IMR-90 (cell line): ENCODE data around the gene ZNF385D. TPM values are rescaled to one million over a fixed set of nuclear protein-coding genes. Genes with fewer than 3 reads are reported as not detected.

ENCODE experiments used
- ATAC-seq: fragments of 200-7000 bp; cut with Tn5 transposase; 2 replicates; pipeline ENCODE4 v1.9.1; 2020; ENCODE audit warnings: low read depth, mild to moderate bottlenecking, moderate library complexity
- BruUV-seq: library from RNA; stranded (reverse); fragments of 400-500 nt; replicated peaks from 2 replicates; lab custom pipeline; 2021; lab: Mats Ljungman, UMichigan
- CTCF ChIA-PET: fragments of 300-600 bp; formaldehyde crosslinking; extraction: SDS; loops from one replicate; lab custom pipeline; 2021; ENCODE audit warnings: antibody characterized with exemption; lab: Yijun Ruan, JAX
- POLR2A ChIA-PET: fragments of 300-600 bp; sonication (Branson Sonifier 250); formaldehyde crosslinking; loops from one replicate; lab custom pipeline; 2022; ENCODE audit warnings: antibody characterized with exemption; ENCODE audit not compliant: unreplicated experiment; lab: Charles Lee
- DNase-seq: peaks from one replicate; pipeline ENCODE4 v3.0.0; 2013
- H2AFZ ChIP-seq: replicated peaks from 2 replicates; pipeline ENCODE3; 2013; ENCODE audit warnings: low read length, mild to moderate bottlenecking; ENCODE audit not compliant: poor library complexity
- H2AK5ac ChIP-seq: 2 replicates; pipeline ENCODE4 v1.6.1; 2013; ENCODE audit warnings: low read depth, low read length, inconsistent platforms
- H2AK9ac ChIP-seq: replicated peaks from 2 replicates; pipeline ENCODE3; 2013; ENCODE audit warnings: mild to moderate bottlenecking, low read depth, low read length, moderate library complexity; ENCODE audit not compliant: poor library complexity
- H2BK120ac ChIP-seq: 2 replicates; pipeline ENCODE4 v1.6.1; 2013; ENCODE audit warnings: low read depth, low read length, inconsistent platforms
- H2BK15ac ChIP-seq: 3 replicates; pipeline ENCODE4 v1.6.1; 2013; ENCODE audit warnings: low read depth, low read length, inconsistent platforms
- H2BK20ac ChIP-seq: 2 replicates; pipeline ENCODE4 v1.6.1; 2013; ENCODE audit warnings: low read depth, mild to moderate bottlenecking, inconsistent platforms, low read length, moderate library complexity
- H2BK5ac ChIP-seq: 2 replicates; pipeline ENCODE4 v1.6.1; 2013; ENCODE audit warnings: mild to moderate bottlenecking, low read depth, low read length, inconsistent platforms; ENCODE audit not compliant: poor library complexity, severe bottlenecking
- H3K14ac ChIP-seq: replicated peaks from 2 replicates; pipeline ENCODE4 v1.6.1; 2013; ENCODE audit warnings: low read depth, low read length, inconsistent platforms
- H3K18ac ChIP-seq: 2 replicates; pipeline ENCODE4 v1.6.1; 2013; ENCODE audit warnings: low read depth, low read length, control low read depth
- H3K23ac ChIP-seq: 2 replicates; pipeline ENCODE4 v1.6.1; 2013; ENCODE audit warnings: low read depth, low read length, inconsistent platforms
- H3K27ac ChIP-seq: 2 replicates; pipeline ENCODE4 v1.5.1; 2013; ENCODE audit warnings: mild to moderate bottlenecking, control low read depth, low read length; ENCODE audit not compliant: insufficient read depth
- H3K27me3 ChIP-seq: 2 replicates; pipeline ENCODE4 v1.6.1; 2013; ENCODE audit warnings: low read length; ENCODE audit not compliant: control insufficient read depth, insufficient read depth
- H3K36me3 ChIP-seq: 2 replicates; pipeline ENCODE4 v1.6.1; 2013; ENCODE audit warnings: low read length, mixed read lengths; ENCODE audit not compliant: control insufficient read depth, insufficient read depth
- H3K4ac ChIP-seq: 2 replicates; pipeline ENCODE4 v1.6.1; 2013; ENCODE audit warnings: low read depth, low read length, inconsistent platforms
- H3K4me1 ChIP-seq: 2 replicates; pipeline ENCODE4 v1.6.1; 2013; ENCODE audit warnings: low read length, mixed read lengths; ENCODE audit not compliant: control insufficient read depth, insufficient read depth
- H3K4me2 ChIP-seq: 2 replicates; pipeline ENCODE4 v1.6.1; 2013; ENCODE audit warnings: low read depth, mild to moderate bottlenecking, control low read depth, low read length, moderate library complexity
- H3K4me3 ChIP-seq: 2 replicates; pipeline ENCODE4 v1.5.1; 2013; ENCODE audit warnings: low read depth, mild to moderate bottlenecking, control low read depth, low read length, moderate library complexity; ENCODE audit not compliant: insufficient read depth
- H3K56ac ChIP-seq: 2 replicates; pipeline ENCODE4 v1.6.1; 2013; ENCODE audit warnings: low read length, inconsistent platforms; ENCODE audit not compliant: insufficient read depth; ENCODE audit errors: extremely low read depth
- H3K79me1 ChIP-seq, 2 experiments: 2 replicates each; pipeline ENCODE4 v1.6.1; 2013; ENCODE audit warnings: low read length in 2 of 2, inconsistent platforms in 1 of 2, low read depth in 1 of 2
- H3K9ac ChIP-seq: 2 replicates; pipeline ENCODE4 v1.6.1; 2013; ENCODE audit warnings: low read depth, low read length, control low read depth
- H3K9me1 ChIP-seq: 2 replicates; pipeline ENCODE4 v1.6.1; 2013; ENCODE audit warnings: low read length, inconsistent platforms; ENCODE audit not compliant: insufficient read depth
- H3K9me3 ChIP-seq: 2 replicates; pipeline ENCODE4 v1.6.1; 2013; ENCODE audit warnings: low read length; ENCODE audit not compliant: control insufficient read depth, insufficient read depth
- H4K20me1 ChIP-seq: 2 replicates; pipeline ENCODE4 v1.6.1; 2013; ENCODE audit warnings: low read length, inconsistent platforms; ENCODE audit not compliant: insufficient read depth
- H4K5ac ChIP-seq: 2 replicates; pipeline ENCODE4 v1.6.1; 2013; ENCODE audit warnings: mild to moderate bottlenecking, low read depth, low read length, control low read depth
- H4K8ac ChIP-seq, 2 experiments: 2 replicates each; pipeline ENCODE4 v1.6.1; 2013; ENCODE audit warnings: low read depth in 2 of 2, low read length in 2 of 2, control low read depth in 1 of 2, inconsistent platforms in 1 of 2
- H4K91ac ChIP-seq: 2 replicates; pipeline ENCODE4 v1.6.1; 2013; ENCODE audit warnings: low read depth, low read length, inconsistent platforms; ENCODE audit not compliant: insufficient read depth
- BHLHE40 ChIP-seq: fragments of 150-350 bp; IDR thresholded peaks from 2 replicates; pipeline ENCODE4 v1.6.1; 2016; ENCODE audit warnings: mild to moderate bottlenecking, low read depth, low read length
- CHD1 ChIP-seq: IDR thresholded peaks from 2 replicates; pipeline ENCODE4 v1.6.1; 2012; ENCODE audit warnings: low read depth, low read length, improper control_type of control experiment
- MAFK ChIP-seq: IDR thresholded peaks from 2 replicates; pipeline ENCODE4 v1.6.1; 2012; ENCODE audit warnings: low read depth, low read length, improper control_type of control experiment
- POLR2A ChIP-seq: IDR thresholded peaks from 2 replicates; pipeline ENCODE4 v1.6.1; 2012; ENCODE audit warnings: mild to moderate bottlenecking, low read depth, low read length
- RCOR1 ChIP-seq: IDR thresholded peaks from 2 replicates; pipeline ENCODE4 v1.6.1; 2012; ENCODE audit warnings: mild to moderate bottlenecking, low read length, improper control_type of control experiment; ENCODE audit not compliant: insufficient replicate concordance
- RFX5 ChIP-seq: IDR thresholded peaks from 2 replicates; pipeline ENCODE4 v1.8.0; 2012; ENCODE audit warnings: low read depth, mild to moderate bottlenecking, low read length, moderate library complexity
- WGBS, 2 experiments: methylation state at CpG; one replicate each; pipeline versions ENCODE4 v1.1.5 to v1.1.7; 2013; ENCODE audit warnings: missing lambda C conversion rate in 2 of 2; ENCODE audit not compliant: insufficient read length in 1 of 2; ENCODE audit errors: extremely low coverage in 2 of 2; 5-methylcytosine and 5-hydroxymethylcytosine counted together
- dilution Hi-C: fragments of 300-500 bp; cut with HindIII; formaldehyde crosslinking; loops from one replicate; pipeline ENCODE4 v1.14.3; 2018; ENCODE audit warnings: low sequenced_read_pairs; ENCODE audit not compliant: unreplicated experiment
- in situ Hi-C: fragments of 300-500 bp; cut with MboI; formaldehyde crosslinking; loops from 3 replicates; pipeline ENCODE4 v1.14.3; 2019; ENCODE audit warnings: low sequenced_read_pairs, inconsistent platforms, mixed read lengths
- intact Hi-C: fragments of 100-400 bp; cut with micrococcal nuclease; formaldehyde crosslinking; loops from 2 replicates; pipeline ENCODE4 v1.10.0; 2022
- polyA plus RNA-seq, 3 experiments: library from polyadenylated mRNA; depleted of rRNA; stranded (reverse); fragments of >200 nt; gene quantifications; 2 replicates each; pipeline ENCODE4 v1.2.3, GENCODE V29; 2012; ENCODE audit warnings: low replicate concordance in 1 of 3
- total RNA-seq: library from RNA; depleted of rRNA; stranded (reverse); fragments of >200 nt; gene quantifications from 2 replicates; pipeline ENCODE4 v1.2.3, GENCODE V29; 2012

The ZNF385D gene
- total and polyA plus RNA-seq, 2 of the 4 experiments (the other 2 are of a cell fraction) = 0.18 to 2.4 TPM

DNA sequence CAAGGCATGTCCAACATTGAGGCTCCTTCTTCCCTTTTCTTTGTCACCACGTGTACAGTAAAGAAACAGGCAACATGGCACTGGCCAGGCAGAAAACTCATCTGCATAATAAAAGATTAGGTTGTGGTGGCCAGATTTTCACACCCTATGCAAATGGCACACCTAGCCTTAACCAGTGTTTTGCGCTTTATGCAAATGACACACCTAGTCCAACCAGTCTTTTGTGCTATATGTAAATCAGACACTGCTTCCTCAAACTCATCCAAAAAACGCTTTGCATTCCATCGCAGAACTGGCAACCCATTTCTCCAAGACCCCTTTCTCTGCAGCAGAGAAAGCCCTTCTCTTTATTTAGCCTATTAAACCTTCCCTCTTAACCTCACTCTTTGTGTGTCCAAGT, 109.1 kb downstream of the ZNF385D start:
- Histone ChIP-seq H3K9me3 (no peaks in the 10 kb centered on the region), H3K9me1 (no peaks in the 10 kb centered on the region; the same call in 1 of the 2 replicates), H3K4me3 (no peak overlapping the region), H3K56ac (no peak overlapping the region), H2BK20ac (no peak overlapping the region), H3K27ac (no peak overlapping the region), H4K5ac (no peak overlapping the region), H3K79me1 (no peaks in the 10 kb centered on the region), H3K14ac (no peak overlapping the region), H3K9ac (no peak overlapping the region), H3K18ac (no peak overlapping the region), H2AFZ (no peak overlapping the region), H4K20me1 (no peaks in the 10 kb centered on the region), H4K8ac (no peak overlapping the region), H3K4me1 (no peaks in the 10 kb centered on the region; the same call in 1 of the 2 replicates), H2BK5ac (no peak overlapping the region), H3K27me3 (no peaks in the 10 kb centered on the region), H3K4ac (no peak overlapping the region), H3K23ac (no peak overlapping the region), H2BK120ac (no peak overlapping the region), H3K4me2 (no peak overlapping the region), H2BK15ac (no peak overlapping the region), H4K91ac (no peak overlapping the region), H2AK5ac (no peak overlapping the region), H2AK9ac (no peak overlapping the region), H3K36me3 (no peaks in the 10 kb centered on the region)
- intact Hi-C loops = no loop called here
- TF ChIP-seq BHLHE40 = no peak
- TF ChIP-seq RCOR1 = no peak
- no peak for TF ChIP-seq CHD1
- no peak for TF ChIP-seq MAFK
- no peak for TF ChIP-seq POLR2A
- TF ChIP-seq RFX5 = no peak
- in situ Hi-C loops = no loop called here
- no peak for ATAC-seq
- POLR2A ChIA-PET = no interaction called here
- CTCF ChIA-PET = no interaction called here
- BruUV-seq = no TSS peak
- 100% methylated on average over 1 of the region's 4 CpGs; no CpG with 5 or more reads in 1 of the 2 experiments for WGBS, 2 experiments
- dilution Hi-C loops = no loop called here
- no peak for DNase-seq
